ENCODE data around the gene MED4. TPM values are rescaled to one million over a fixed set of nuclear protein-coding genes. Genes with fewer than 3 reads are reported as not detected.
"Not testable (repeated sequence)": the region's sequence is repeated elsewhere in the genome, so short reads cannot be mapped to it uniquely, and the experiment has no call there.

The MED4 gene
- total RNA-seq, 1 experiment from 2014 or later, result 37.9 TPM

GRCh38 chr13:48108106-48108505, 13.2 kb upstream of the MED4 start:
- in situ Hi-C loops (cut with HindIII; ENCODE audit: low sequenced_read_pairs), result no loop called here

GRCh38 chr13:48097793-48098192, 2.9 kb upstream of the MED4 start:
- in situ Hi-C loops (cut with HindIII; ENCODE audit: low sequenced_read_pairs), result no loop called here
- DNase-seq (ENCODE audit: low spot score), result no peak

More at GRCh38 chr13:48108106-48108505, 13.2 kb upstream of the MED4 start:
- DNase-seq (ENCODE audit: low spot score), result no peak

DNA sequence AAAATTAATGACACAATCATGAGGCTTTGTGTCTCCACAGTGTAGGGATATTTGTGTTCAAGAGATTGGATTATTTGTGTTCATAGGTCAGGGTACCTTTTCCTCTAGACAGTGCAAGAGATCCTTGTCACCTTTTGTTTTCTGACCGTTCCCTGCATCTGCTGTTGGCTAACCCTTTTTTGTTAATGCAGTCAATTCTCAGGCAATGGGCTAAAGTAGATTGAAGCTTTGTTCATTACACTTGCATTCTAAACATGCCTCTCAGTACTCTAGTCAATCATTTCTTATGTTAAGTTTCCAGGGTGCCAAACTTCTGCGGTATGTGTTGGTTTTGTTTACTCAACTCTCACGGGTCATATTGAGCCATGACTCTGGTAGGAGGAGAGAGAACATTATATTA, 1.8 kb upstream of the MED4 start:
- in situ Hi-C loops (cut with HindIII; ENCODE audit: low sequenced_read_pairs), result no loop called here
- DNase-seq (ENCODE audit: low spot score), result no peak

DNA sequence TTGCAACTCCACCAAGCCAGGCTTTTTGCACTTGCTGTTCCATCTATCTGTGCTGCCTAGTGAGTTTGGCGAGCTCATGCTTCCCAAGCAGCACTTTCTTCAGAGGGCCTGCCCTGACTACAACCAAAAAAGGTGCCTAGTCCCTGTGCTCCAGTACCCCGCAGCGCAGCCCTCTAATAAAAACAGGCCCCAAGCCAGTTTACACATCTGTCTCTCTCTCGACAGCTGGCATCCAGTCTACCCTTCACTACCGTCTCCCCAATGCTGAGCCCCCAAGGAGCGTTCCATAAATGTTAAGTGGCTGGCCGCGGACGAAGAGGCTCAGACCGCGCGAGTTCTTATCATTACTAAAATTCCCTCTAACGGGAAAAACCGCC, 512 bp downstream of the MED4 start:
- peak; percentile 10 for DNase-seq (ENCODE audit: low spot score)
- in situ Hi-C loops (cut with HindIII; ENCODE audit: low sequenced_read_pairs), result no loop called here

DNA sequence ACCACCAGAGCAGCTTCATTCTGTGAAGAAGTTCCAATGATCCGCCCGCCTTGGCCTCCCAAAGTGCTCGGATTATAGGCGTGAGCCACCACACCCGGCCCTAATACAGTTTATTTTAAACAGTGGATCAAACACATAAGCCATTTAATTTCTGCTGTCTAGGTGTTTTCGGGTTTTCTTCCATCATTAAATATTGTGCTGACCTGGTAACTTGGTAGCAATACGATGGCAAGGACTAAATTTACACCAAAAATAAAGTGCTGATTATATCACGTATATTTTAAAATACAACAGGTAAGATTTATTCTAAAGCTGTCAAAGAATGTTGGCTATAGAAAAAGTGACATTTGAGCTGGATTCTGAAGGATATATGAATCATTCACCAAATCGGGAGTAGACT, 1.3 kb downstream of the MED4 start:
- no peak for DNase-seq (ENCODE audit: low spot score)
- in situ Hi-C loops (cut with HindIII; ENCODE audit: low sequenced_read_pairs), result no loop called here

- DNase-seq (ENCODE audit: low spot score), result no peak
- in situ Hi-C loops (cut with HindIII; ENCODE audit: low sequenced_read_pairs), result no loop called here
Measured at GRCh38 chr13:48086272-48086671, 8.6 kb downstream of the MED4 start.

DNA sequence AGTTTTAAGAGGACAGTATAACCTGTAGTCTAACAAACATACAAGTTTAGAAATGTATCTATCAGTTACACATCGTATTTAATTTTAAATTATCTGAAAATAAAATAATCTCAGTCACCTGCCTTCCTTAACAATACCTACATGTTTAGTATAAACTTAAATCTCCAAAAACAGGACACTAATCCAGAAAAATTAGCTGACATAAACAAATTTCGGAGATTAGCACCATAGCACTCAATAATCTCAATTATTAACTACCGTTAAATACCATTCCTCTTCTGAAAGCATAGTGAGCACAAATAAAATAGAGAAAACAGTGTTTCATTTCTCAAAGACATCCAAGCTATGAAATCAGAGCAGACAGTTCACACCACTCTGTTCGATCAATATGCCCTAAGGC, 13.2 kb downstream of the MED4 start:
- DNase-seq (ENCODE audit: low spot score), result no peak
- in situ Hi-C loops (cut with HindIII; ENCODE audit: low sequenced_read_pairs), result no loop called here

DNA sequence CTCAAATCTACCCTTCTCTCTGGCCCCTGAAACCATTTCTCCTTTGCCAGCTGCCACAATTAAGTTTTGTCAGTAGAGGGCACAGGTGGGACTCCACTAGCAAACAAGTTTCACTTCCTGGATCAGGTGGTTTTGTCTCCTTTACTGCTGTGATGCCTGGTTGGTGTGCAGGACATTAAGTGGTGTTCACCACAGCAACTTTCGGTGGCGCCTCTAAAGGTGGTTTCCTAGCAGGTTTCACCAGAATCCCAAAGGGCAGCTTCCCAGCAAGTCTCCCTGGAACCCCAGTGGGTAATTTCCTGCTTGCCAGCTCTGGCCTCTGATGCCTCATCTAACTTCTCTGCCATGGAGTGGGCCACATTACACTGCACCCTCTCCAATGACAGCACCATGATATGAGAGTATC, 16.6 kb downstream of the MED4 start:
- peak; percentile 8 for DNase-seq (ENCODE audit: low spot score)
- in situ Hi-C loops (cut with HindIII; ENCODE audit: low sequenced_read_pairs), result no loop called here

DNA sequence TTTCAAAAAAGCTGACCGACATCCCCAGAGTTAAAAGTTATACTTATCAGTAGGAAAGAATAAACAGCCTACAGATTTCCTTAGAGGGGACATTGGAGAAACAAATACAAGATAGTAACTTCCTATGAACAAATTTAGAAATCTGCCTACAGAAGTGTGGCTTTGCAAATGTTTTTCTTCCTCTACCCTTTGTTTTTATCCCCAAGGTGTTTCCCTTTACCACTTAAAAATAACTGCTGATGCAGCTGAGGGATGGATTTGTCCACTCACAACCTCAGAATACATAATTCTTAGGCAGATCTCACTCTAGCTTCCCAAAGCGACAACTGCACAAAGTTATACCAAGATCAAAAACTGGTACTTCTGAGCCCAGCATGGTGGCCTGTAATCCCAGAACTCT, 20.9 kb downstream of the MED4 start:
- no peak for DNase-seq (ENCODE audit: low spot score)
- in situ Hi-C loops (cut with HindIII; ENCODE audit: low sequenced_read_pairs), result no loop called here

GRCh38 chr13:48072787-48073186, 22.1 kb downstream of the MED4 start:
- in situ Hi-C loops (cut with HindIII; ENCODE audit: low sequenced_read_pairs), result no loop called here
- no peak for DNase-seq (ENCODE audit: low spot score)

GRCh38 chr13:48072304-48072703, 22.6 kb downstream of the MED4 start:
- in situ Hi-C loops (cut with HindIII; ENCODE audit: low sequenced_read_pairs), result no loop called here
- no peak for DNase-seq (ENCODE audit: low spot score)

- DNase-seq (ENCODE audit: low spot score), result no peak
- in situ Hi-C loops (cut with HindIII; ENCODE audit: low sequenced_read_pairs), result no loop called here
Measured at GRCh38 chr13:48070942-48071341, 24.0 kb downstream of the MED4 start.

GRCh38 chr13:48069573-48069972, 25.3 kb downstream of the MED4 start:
- in situ Hi-C loops (cut with HindIII; ENCODE audit: low sequenced_read_pairs), result no loop called here
- no peak for DNase-seq (ENCODE audit: low spot score)

DNA sequence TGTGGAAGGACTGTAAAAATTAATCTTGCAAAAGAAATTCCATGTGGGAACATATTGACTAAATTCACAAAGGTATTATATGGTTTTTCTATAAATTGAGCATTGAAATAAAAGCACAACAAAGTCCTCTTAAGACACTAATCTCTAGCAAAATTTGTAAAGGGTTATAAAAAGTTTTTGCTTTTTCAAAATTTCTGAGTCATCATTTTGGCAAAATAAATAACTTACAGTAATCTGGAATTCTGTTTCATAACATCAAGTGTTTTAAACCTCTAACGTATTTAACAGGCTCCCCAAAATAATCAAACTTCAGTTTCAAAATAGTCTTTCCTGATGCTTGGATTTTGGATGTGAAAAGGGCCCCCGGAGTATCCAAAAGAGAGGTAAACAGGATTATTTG, 26.0 kb downstream of the MED4 start:
- DNase-seq (ENCODE audit: low spot score), result no peak
- in situ Hi-C loops (cut with HindIII; ENCODE audit: low sequenced_read_pairs), result no loop called here

DNA sequence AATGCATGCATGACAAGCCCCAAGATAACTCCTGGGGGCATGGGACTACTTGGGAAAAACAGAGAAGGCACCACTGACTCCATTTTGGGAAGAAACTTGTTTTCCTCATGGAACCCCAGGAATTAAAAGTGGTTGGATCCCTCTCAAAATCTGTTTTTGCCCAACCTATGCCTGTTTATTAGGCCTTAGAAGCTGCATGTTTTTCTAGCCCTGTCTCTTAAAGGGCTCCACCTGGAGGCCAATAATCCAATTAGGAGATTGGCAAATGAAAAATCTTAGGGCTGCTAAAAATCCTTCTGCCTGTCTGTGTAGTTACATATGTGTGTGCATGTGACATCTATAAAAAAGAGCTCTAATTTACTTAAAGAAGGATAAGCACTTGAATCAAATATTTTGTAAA, 26.9 kb downstream of the MED4 start:
- DNase-seq (ENCODE audit: low spot score), result no peak
- in situ Hi-C loops (cut with HindIII; ENCODE audit: low sequenced_read_pairs), result no loop called here

DNA sequence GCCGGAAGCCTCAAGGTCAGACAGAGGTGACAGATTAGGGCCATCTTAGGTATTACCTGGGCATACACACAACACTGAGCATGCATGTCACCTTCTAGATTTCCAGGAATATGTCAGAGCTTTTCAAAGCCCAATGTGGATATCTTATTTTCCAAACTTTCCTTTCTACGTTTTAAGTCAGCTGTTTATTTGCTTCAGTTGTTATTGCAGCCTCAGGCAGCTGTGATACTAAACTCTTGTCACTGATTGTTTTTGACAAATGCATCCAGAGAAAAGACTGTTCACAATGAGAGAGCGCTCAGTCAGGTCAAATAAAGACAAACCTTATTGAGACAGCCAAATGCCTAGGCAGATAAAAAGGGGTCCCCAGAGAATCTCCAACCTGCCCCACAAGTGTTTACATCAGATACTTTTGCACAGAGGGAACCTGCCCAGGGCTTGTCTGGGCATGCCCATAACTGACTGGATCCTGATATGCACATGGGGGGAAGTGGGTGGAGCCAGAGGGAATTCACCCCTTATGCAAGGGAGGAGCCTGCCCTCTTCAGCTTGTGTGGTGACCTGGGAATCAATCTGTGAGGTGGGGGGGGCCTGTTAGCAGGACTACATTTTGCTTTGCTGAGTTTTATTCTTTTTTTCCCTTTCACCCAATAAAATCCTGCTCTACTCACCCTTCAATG, 28.5 kb downstream of the MED4 start:
- no peak for DNase-seq (ENCODE audit: low spot score)
- in situ Hi-C loops (cut with HindIII; ENCODE audit: low sequenced_read_pairs), result no loop called here

DNA sequence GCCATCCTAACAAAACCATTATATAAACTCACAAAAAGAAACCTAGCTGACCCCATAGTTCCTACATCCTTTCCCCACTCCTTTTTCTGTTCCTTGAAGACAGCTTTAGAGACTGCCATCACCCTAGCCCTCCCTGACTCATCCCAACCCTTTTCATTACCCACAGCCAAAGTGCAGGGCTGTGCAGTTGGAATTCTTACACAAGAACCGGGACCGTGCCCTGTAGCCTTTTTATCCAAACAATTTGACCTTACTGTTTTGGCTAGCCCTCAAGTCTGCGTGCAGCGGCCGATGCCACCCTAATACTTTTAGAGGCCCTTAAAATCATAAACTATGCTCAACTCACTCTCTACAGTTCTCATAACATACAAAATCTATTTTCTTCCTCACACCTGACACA, 35.0 kb downstream of the MED4 start:
- in situ Hi-C loops (cut with HindIII; ENCODE audit: low sequenced_read_pairs); DNase-seq (ENCODE audit: low spot score): not testable (repeated sequence)

DNA sequence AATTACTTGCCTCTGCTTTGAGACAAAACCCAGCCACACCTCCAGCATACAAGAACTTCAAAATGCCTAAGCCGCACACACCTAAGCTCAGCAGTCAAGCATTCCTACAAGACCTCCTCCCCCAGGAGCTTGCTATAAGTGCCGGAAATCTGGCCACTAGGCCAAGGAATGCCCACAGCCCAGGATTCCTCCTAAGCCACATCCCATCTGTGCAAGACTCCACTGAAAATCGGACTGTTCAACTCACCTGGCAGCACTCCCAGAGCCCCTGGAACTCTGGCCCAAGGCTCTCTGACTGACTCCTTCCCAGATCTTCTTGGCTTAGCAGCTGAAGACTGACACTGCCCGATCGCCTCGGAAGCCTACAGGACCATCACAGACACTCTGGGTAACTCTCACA, 36.4 kb downstream of the MED4 start:
- in situ Hi-C loops (cut with HindIII; ENCODE audit: low sequenced_read_pairs); DNase-seq (ENCODE audit: low spot score): not testable (repeated sequence)

- in situ Hi-C loops (cut with HindIII; ENCODE audit: low sequenced_read_pairs), result no loop called here
- DNase-seq (ENCODE audit: low spot score), result no peak
Measured at GRCh38 chr13:48055712-48056111, 39.2 kb downstream of the MED4 start.

- in situ Hi-C loops (cut with HindIII; ENCODE audit: low sequenced_read_pairs), result no loop called here
- no peak for DNase-seq (ENCODE audit: low spot score)
Measured at GRCh38 chr13:48054601-48055000, 40.3 kb downstream of the MED4 start.

- in situ Hi-C loops (cut with HindIII; ENCODE audit: low sequenced_read_pairs), result no loop called here
- no peak for DNase-seq (ENCODE audit: low spot score)
Measured at GRCh38 chr13:48050550-48050949, 44.4 kb downstream of the MED4 start.
